ENCODE data around the gene UPK1A. TPM values are rescaled to one million over a fixed set of nuclear protein-coding genes. Genes with fewer than 3 reads are reported as not detected.

UPK1A gene
- total RNA-seq, 1 experiment from 2014 or later, result 0.69 TPM

GRCh38 chr19:35717665-35718344, 51.5 kb downstream of the UPK1A start, which contains the start of gene KMT2B:
TSS of gene KMT2B (plus strand) at chr19:35718003. CDS start at chr19:35718019, 16 bp downstream.
- ChIA-PET CTCF (interaction anchor here (1.3 kb wide), 1 partner anchor 213 kb away, joined by 4 read pairs; no protein-coding TSS in a partner anchor), RAD21 (ENCODE audit: low non-redundant PET in 1 of 2, low total read pairs in 2 of 2, uncharacterized antibody in 2 of 2, unreplicated experiment in 2 of 2) (no interaction called here), POLR2A (no interaction called here)
- H3K27me3 ChIP-seq (ENCODE audit: insufficient read depth, low read length), result no peaks in the 10 kb centered on the region
- H4K20me1 ChIP-seq (ENCODE audit: insufficient read depth), result no peaks in the 10 kb centered on the region
- peak; percentile 2 for ATAC-seq
- peak within 1 kb of the TSS; percentile 89 to 94 for H3K4me3 ChIP-seq (replicated peaks in 1 of 2; ENCODE audit: low read depth in 1 of 2, low read length in 2 of 2)
- H3K4me2 ChIP-seq (ENCODE audit: low read length), result peak within 1 kb of the TSS; percentile 86
- peaks cover 40% of the 10 kb centered on the region for H3K79me2 ChIP-seq (ENCODE audit: insufficient read depth, low read length)
- H3K36me3 ChIP-seq (ENCODE audit: control insufficient read depth in 1 of 2, insufficient read depth in 2 of 2, low read length in 2 of 2), result peaks cover 16 to 24% of the 10 kb centered on the region in 2 experiments; a peak in 3 of 4 replicates
- H3K9ac ChIP-seq (ENCODE audit: low read length), result peak within 1 kb of the TSS; percentile 91
- no peak for DNase-seq (ENCODE audit: low read depth, low spot score)
- TF ChIP-seq POLR2A (IDR thresholded peaks at IDR 0.05; ENCODE audit: borderline replicate concordance, extremely low read depth, insufficient read depth, insufficient read length) (no peak), YY1 (IDR thresholded peaks at IDR 0.05; ENCODE audit: extremely low read depth, insufficient replicate concordance, low read depth, low read length) (peak; percentile 87), ZFX (IDR thresholded peaks at IDR 0.05) (peak; percentile 90)
- peak within 1 kb of the TSS; percentile 28 for H2AFZ ChIP-seq (ENCODE audit: low read depth, low read length, poor library complexity, severe bottlenecking)
- peak within 1 kb of the TSS; percentile 85 for H3K27ac ChIP-seq (ENCODE audit: low read depth, low read length)
- no TSS peak for BruUV-seq (replicated peaks)
- H3K4me1 ChIP-seq (ENCODE audit: control insufficient read depth in 1 of 2, insufficient read depth in 2 of 2, low read length in 2 of 2), result peaks cover 16 to 31% of the 10 kb centered on the region in 2 experiments
- H3K9me2 ChIP-seq (ENCODE audit: insufficient read depth), result no peaks in the 10 kb centered on the region
- H3K9me3 ChIP-seq (ENCODE audit: control insufficient read depth in 1 of 2, insufficient read depth in 1 of 2, low read depth in 1 of 2, low read length in 2 of 2), result no peaks in the 10 kb centered on the region
- intact Hi-C loops (cut with micrococcal nuclease), result loop anchor here (1.0 to 10.0 kb wide), 4 partner anchors 169 to 363 kb away; partner anchors contain the start of gene FFAR3

- peaks cover 20 to 31% of the 10 kb centered on the region in 2 experiments; a peak in 3 of 4 replicates for H3K36me3 ChIP-seq (ENCODE audit: control insufficient read depth in 1 of 2, insufficient read depth in 2 of 2, low read length in 2 of 2)
- no peaks in the 10 kb centered on the region for H3K27me3 ChIP-seq (ENCODE audit: insufficient read depth, low read length)
- H3K79me2 ChIP-seq (ENCODE audit: insufficient read depth, low read length), result peaks cover 40% of the 10 kb centered on the region
- H3K27ac ChIP-seq (ENCODE audit: low read depth, low read length), result peak overlapping the region; percentile 85
- H3K4me1 ChIP-seq (ENCODE audit: control insufficient read depth in 1 of 2, insufficient read depth in 2 of 2, low read length in 2 of 2), result peaks cover 16 to 31% of the 10 kb centered on the region in 2 experiments
- no peak overlapping the region for H2AFZ ChIP-seq (ENCODE audit: low read depth, low read length, poor library complexity, severe bottlenecking)
- intact Hi-C loops (cut with micrococcal nuclease), result loop anchor here (10.0 kb wide), 1 partner anchor 364 kb away; the partner anchor contains the start of gene FFAR3
- TF ChIP-seq SIN3A (IDR thresholded peaks at IDR 0.05; ENCODE audit: low read depth) (no peak), ZFX (IDR thresholded peaks at IDR 0.05) (peak; percentile 76; the same call in 1 of the 2 replicates)
- ATAC-seq (no peak), DNase-seq (ENCODE audit: low read depth, low spot score) (no peak)
- no peaks in the 10 kb centered on the region for H3K9me3 ChIP-seq (ENCODE audit: control insufficient read depth in 1 of 2, insufficient read depth in 1 of 2, low read depth in 1 of 2, low read length in 2 of 2)
- no peaks in the 10 kb centered on the region for H3K9me2 ChIP-seq (ENCODE audit: insufficient read depth)
- no peaks in the 10 kb centered on the region for H4K20me1 ChIP-seq (ENCODE audit: insufficient read depth)
- H3K4me2 ChIP-seq (ENCODE audit: low read length), result peak overlapping the region; percentile 86
- ChIA-PET RAD21 (ENCODE audit: low non-redundant PET in 1 of 2, low total read pairs in 2 of 2, uncharacterized antibody in 2 of 2, unreplicated experiment in 2 of 2) (no interaction called here), POLR2A (interaction anchor here (0.8 kb wide), 1 partner anchor 22 kb away, joined by 3 read pairs; no protein-coding TSS in a partner anchor), CTCF (interaction anchor here (1.3 kb wide), 1 partner anchor 213 kb away, joined by 4 read pairs; no protein-coding TSS in a partner anchor)
- TSS peak; percentile 45 for BruUV-seq (replicated peaks)
- H3K4me3 ChIP-seq (replicated peaks in 1 of 2; ENCODE audit: low read depth in 1 of 2, low read length in 2 of 2), result peak overlapping the region; percentile 86 to 89
- H3K9ac ChIP-seq (ENCODE audit: low read length), result peak overlapping the region; percentile 85
These were observed 52.2 kb downstream of the UPK1A start for GRCh38 chr19:35718345-35719041.

Measured in HCT116 (cell line).